Kidney epithelial cell (primary cell): ENCODE data around the gene SIRT1. TPM values are rescaled to one million over a fixed set of nuclear protein-coding genes. Genes with fewer than 3 reads are reported as not detected.

Experiments used
- DNase-seq: peaks from one replicate; pipeline ENCODE4 v3.0.0-alpha.2; 2010; ENCODE audit warnings: low read depth
- H3K27me3 ChIP-seq: 2 replicates; pipeline ENCODE4 v1.6.0; 2011; ENCODE audit warnings: low read length; ENCODE audit not compliant: control insufficient read depth, insufficient read depth
- H3K36me3 ChIP-seq: 2 replicates; pipeline ENCODE4 v1.5.1; 2011; ENCODE audit warnings: low read length; ENCODE audit not compliant: control insufficient read depth, insufficient read depth
- H3K4me3 ChIP-seq: 2 replicates; pipeline ENCODE4 v1.5.1; 2011; ENCODE audit warnings: low read depth, mild to moderate bottlenecking, control low read depth, low read length
- total RNA-seq: library from RNA; depleted of rRNA; stranded (reverse); fragments of >200 nt; gene quantifications from 2 replicates; pipeline ENCODE4 v1.2.3, GENCODE V29; 2015
- TF ChIP-seq, protein P1 (sequence below): IDR thresholded peaks from 2 replicates; pipeline ENCODE4 v1.5.1; 2011; ENCODE audit warnings: mild to moderate bottlenecking, moderate library complexity, low read length, control low read depth, inconsistent platforms; ENCODE audit not compliant: insufficient read depth, poor library complexity, severe bottlenecking

SIRT1 gene
- total RNA-seq, 1 donor from 2014 or later: 20.5 TPM

DNA sequence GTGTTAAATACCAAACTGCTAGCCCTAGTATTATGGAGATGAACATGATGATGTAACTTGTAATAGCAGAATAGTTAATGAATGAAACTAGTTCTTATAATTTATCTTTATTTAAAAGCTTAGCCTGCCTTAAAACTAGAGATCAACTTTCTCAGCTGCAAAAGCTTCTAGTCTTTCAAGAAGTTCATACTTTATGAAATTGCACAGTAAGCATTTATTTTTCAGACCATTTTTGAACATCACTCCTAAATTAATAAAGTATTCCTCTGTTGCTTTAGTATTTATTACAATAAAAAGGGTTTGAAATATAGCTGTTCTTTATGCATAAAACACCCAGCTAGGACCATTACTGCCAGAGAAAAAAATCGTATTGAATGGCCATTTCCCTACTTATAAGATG, 33.2 kb downstream of the SIRT1 start:
- Histone ChIP-seq H3K4me3 (no peak overlapping the region), H3K36me3 (no peaks in the 10 kb centered on the region), H3K27me3 (no peaks in the 10 kb centered on the region)
- DNase-seq: no peak
- TF ChIP-seq, protein P1, sequence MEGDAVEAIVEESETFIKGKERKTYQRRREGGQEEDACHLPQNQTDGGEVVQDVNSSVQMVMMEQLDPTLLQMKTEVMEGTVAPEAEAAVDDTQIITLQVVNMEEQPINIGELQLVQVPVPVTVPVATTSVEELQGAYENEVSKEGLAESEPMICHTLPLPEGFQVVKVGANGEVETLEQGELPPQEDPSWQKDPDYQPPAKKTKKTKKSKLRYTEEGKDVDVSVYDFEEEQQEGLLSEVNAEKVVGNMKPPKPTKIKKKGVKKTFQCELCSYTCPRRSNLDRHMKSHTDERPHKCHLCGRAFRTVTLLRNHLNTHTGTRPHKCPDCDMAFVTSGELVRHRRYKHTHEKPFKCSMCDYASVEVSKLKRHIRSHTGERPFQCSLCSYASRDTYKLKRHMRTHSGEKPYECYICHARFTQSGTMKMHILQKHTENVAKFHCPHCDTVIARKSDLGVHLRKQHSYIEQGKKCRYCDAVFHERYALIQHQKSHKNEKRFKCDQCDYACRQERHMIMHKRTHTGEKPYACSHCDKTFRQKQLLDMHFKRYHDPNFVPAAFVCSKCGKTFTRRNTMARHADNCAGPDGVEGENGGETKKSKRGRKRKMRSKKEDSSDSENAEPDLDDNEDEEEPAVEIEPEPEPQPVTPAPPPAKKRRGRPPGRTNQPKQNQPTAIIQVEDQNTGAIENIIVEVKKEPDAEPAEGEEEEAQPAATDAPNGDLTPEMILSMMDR: no peak

DNA sequence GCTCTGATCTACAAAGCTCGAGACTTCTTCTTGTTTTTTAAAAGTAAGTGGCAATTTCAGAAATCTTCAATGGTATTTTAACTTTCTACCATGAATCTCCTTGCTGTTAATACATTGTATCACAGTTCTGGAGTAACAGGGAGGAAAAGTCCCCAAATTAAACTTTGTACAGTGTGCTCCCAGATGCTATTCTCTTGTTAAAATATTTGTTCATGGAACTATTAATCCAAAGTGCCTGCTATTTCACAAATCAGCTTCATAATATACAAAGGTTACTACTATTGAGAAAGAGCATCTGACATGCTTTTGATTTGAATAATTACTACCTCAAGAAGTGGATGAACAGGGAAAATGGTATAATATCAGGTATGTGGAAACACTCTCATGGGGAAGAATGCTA, 36.6 kb downstream of the SIRT1 start:
- no peak for DNase-seq
- Histone ChIP-seq H3K4me3 (no peak overlapping the region), H3K27me3 (no peaks in the 10 kb centered on the region), H3K36me3 (no peaks in the 10 kb centered on the region)
- TF ChIP-seq, protein P1: no peak

DNA sequence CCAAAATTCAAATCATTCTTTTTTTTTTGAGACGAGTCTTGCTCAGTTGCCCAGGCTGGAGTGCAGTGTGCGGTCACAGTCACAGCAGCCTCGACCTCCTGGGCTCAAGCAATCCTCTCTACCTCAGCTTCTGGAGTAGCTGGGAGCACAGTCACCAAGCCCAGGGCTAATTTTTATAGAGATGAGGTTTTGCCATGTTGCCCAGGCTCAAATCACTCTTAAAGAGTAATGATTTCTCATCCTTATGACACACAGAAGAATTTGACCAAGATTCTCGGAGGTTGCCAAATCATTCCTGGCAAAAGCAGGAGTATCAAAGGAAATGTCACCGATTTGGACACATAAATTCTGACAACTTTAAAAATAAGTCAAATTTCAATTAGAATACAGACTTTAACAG, 39.1 kb downstream of the SIRT1 start:
- no peak for DNase-seq
- Histone ChIP-seq H3K27me3 (no peaks in the 10 kb centered on the region), H3K36me3 (no peaks in the 10 kb centered on the region), H3K4me3 (no peak overlapping the region)
- TF ChIP-seq, protein P1: no peak

DNA sequence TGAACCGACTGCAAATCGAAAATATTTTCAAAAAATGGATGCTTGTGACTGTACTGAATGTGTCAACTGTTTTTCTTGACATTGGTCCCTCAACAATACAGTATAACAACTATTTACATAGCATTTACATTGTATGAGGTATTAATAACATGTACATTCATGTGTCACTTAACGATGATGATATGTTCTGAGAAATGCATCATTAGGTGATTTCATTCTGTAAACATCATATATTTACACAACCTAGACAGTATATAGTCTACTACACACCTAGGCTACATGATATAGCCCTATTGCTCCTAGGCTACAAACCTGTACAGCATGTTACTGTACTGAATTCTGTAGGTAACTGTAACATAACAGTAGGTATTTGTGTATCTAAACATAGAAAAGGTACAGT, 39.7 kb downstream of the SIRT1 start:
- Histone ChIP-seq H3K27me3 (no peaks in the 10 kb centered on the region), H3K4me3 (no peak overlapping the region), H3K36me3 (no peaks in the 10 kb centered on the region)
- TF ChIP-seq, protein P1: no peak
- no peak for DNase-seq

DNA sequence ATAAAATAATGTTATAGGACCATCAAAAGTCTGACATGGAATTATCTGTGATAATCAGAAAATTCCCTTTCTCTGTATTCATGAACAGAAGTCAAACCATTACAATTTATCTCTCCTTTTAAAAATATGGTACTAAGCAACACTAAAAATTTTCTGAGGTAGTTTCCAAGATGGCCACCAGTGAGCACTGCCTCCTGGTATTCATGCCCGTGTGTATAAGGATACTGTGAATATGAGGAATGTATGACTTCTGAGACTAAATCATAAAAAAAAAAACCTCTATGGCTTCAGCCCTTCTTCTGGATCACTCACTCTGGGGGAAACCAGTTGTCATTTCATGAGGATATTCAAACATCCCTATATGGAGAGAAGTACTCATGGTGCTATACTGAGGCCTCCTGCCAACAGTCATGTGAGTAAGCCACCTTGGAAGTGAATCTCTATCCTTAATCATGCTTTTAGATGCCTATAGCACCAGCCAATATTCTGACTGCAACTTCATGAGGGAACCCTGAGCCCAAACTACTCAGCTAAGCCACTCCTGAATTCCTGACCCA, 41.1 kb downstream of the SIRT1 start:
- H3K36me3 ChIP-seq: no peaks in the 10 kb centered on the region
- no peak overlapping the region for H3K4me3 ChIP-seq
- H3K27me3 ChIP-seq: no peaks in the 10 kb centered on the region
- TF ChIP-seq, protein P1: no peak
- no peak for DNase-seq

DNA sequence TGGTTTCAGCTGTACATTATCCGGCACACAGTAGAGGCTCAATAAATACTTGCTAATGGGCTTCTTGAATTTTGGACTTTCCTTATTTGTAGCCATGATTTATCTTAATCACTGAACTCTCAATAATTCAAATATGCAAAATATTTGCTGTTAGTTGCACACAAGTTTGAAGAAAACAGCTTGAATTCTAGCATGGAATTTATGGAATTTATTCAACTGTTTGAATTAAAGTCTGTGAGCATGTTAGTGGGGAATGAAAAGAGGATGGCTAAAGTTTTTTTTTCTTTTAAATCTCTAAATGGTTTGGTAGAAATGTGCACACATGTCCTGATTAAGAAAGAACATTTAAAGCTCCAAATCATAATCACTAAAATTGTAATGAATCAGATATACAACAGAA, 42.5 kb downstream of the SIRT1 start:
- peaks cover 2% of the 10 kb centered on the region for H3K36me3 ChIP-seq
- H3K4me3 ChIP-seq: no peak overlapping the region
- H3K27me3 ChIP-seq: no peaks in the 10 kb centered on the region
- TF ChIP-seq, protein P1: no peak
- no peak for DNase-seq
